ENCODE measurements around the gene SULT1A1.
"Not testable (repeated sequence)": the region's sequence is repeated elsewhere in the genome, so short reads cannot be mapped to it uniquely, and the experiment has no call there.

The SULT1A1 gene

DNA sequence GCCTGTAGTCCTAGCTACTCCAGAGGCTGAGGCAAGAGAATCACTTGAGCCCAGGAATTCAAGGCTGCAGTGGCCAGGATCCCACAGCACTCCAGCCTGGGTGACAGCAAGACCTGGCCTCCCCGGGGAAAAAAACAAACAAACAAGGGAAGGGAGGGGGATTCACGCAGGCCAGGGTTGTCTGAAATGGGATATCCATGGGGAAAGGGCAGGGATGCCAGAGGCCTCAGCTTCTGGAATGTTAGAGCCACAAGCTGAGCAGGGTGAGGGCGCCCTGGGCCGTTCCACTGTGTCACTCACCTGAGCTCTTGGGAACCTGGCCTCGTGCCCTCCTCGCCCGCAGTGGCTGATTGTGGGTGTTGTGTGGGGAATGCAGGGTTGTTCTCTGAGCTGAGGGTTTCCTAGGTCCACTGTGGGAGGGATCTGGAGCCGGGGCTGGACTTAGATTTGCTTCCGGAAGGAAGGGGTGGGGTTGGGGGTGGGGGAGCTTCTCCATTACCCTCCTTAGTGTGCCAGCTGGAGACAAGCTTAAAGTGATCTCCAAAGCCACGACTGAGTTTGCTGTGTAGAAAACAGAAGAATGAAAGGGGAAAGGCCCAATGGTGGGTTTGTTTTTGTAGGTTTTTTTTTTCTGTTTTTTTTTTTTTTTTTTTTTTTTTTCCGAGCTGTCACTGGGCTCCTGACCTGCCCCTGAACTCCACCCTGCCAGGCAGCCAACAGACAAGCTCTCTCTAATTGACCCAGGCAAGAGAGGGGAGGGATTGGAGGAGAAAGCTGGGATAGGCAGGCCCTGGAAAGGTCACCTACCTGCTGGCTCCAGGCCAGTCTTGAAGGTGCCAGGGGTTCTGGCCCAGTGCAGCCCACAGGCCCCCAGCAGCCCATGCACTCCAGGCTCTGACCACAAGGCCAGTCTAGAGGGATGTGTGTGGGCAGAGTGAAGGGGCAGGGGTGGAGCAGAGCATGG is at the start of gene SULT1A1:
TSS of gene SULT1A1 (minus strand) at position 414 of the 964 bp plus-strand sequence. CDS start 1,189 bp downstream, outside the sequence.
- no peak for DNase-seq

DNA sequence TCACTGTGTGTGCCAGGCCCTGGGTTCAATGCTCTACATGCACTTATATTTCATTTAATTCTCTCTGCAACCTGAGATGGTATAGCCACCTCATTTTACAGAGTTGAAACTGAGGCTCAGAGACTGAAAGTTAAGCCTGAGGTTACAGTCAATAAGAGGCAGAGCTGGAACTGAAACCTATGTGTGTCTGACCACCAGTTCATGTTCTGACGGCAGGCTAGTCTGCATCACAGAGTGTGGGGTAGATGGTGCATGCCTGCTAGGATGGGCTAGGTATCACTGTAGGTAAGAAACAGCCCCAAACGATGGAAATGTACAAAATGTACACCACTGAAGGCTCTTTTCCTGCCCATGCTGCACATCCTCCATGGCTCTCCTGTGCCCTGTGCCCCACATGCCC is 30.1 kb upstream of the SULT1A1 start:
- DNase-seq, result not testable (repeated sequence)

DNA sequence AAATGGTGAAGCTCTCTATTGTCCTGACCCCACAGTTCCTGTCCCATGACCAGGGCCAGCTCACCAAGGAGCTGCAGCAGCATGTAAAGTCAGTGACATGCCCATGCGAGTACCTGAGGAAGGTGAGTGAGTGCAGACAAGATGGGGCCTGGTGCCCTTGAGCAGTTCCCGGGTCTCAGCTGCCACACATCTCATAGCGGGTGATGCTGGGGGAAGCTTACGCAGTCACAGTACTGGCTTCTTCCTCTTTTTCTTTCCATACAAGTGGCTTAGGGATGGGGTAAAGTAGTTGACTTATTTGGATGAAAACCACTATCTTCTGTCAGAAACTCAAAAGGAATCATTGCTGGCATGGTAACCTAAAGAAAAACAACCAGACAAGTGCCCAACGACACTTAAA is 28.5 kb upstream of the SULT1A1 start:
- not testable (repeated sequence) for DNase-seq

DNA sequence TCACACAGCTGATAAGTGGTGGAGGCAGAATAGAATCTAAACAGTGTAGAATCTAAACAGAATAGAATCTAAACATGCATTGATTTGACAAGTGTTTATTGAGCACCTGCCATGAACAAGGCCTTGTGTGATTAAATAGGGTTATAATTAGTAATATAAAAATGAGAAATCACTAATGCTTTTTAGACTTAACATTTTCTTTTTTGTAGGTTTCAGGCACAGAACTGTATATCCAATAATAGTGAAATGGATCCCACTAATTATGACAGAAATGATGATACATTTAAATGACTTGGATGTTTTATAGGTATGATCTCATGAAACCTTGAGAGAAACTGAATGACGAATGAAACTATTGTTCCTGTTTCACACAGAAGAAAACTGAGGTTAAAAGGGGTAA is 27.9 kb upstream of the SULT1A1 start, which contains the start of gene NPIPB8:
TSS of gene NPIPB8 (plus strand) at position 301 of the 400 bp plus-strand sequence. CDS start 296 bp downstream, outside the sequence.
- not testable (repeated sequence) for DNase-seq

DNA sequence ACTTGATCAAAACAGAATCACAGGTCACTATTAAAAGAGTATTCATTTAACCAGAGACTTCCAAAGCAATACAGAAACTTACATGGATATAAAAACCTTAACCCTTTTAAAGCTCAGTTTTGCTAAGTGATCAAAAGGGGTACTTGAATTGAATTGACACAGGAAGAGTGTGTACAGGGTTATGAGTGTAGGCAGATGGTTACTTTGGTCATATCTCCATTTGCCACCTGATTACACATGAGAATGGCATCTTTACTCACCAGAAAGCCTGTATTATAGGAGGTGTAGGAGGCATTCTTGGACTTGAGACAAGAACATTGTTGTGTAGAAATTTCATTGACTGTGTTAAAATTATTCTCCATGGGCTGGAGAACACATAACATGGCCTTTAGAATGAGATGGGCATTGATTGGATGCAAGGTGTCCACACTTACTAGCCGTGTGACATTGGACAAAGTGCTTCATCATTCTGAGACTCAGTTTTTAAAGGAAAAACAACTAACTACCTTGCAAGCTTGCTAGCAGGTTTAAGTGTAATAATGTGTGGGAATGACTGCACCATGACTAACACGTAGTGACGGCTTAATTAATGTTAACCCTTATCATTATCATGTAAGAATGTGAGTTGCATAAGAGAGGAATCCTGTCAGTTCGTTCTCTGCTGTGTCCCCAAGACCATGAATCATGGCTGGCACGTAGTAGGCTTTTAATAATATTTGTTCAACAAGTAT is 26.4 kb upstream of the SULT1A1 start:
- DNase-seq, result not testable (repeated sequence)

DNA sequence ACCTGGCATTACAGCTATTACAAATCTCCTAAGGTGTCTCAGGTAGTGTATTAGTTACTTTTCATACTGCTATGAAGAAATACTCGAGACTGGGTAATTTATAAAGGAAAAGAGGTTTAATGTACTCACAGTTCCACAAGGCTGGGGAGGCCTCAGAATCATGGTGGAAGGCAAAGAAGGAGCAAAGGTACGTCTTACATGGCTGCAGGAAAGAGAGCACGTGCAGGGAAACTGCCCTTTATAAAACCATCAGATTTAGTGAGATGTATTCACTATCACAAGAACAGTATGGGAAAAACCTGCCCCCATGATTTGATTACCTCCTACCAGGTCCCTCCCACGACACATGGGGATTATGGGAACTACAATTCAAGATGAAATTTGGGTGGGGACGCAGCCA is 21.1 kb upstream of the SULT1A1 start:
- not testable (repeated sequence) for DNase-seq

DNA sequence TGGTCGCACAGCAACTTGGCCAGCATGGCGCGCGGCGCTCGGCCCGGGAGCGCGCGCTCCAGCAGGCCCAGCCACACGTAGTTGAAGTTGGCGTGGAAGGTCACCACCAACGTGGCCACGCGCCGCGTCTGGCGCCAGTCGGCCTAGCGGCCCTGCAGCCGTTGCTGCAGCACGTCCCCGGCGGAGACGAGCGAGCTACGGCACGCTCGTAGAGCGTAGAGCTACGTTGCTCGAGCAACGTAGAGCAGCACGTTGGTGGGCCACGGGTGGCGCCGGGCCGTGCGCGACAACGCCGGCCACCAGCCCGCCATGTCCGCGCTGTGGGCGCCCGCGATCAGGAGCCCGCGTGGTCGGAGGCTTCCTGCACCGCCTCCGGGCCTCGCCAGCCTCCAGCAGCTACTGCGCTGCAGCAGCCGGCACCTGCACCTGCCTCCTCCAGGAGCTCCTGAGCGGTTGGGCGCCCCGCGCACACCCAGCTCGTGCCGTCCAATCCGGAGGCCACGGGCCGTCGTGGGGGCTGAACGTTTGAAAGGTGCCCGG is 13.4 kb upstream of the SULT1A1 start:
- DNase-seq, result peak; percentile 61

DNA sequence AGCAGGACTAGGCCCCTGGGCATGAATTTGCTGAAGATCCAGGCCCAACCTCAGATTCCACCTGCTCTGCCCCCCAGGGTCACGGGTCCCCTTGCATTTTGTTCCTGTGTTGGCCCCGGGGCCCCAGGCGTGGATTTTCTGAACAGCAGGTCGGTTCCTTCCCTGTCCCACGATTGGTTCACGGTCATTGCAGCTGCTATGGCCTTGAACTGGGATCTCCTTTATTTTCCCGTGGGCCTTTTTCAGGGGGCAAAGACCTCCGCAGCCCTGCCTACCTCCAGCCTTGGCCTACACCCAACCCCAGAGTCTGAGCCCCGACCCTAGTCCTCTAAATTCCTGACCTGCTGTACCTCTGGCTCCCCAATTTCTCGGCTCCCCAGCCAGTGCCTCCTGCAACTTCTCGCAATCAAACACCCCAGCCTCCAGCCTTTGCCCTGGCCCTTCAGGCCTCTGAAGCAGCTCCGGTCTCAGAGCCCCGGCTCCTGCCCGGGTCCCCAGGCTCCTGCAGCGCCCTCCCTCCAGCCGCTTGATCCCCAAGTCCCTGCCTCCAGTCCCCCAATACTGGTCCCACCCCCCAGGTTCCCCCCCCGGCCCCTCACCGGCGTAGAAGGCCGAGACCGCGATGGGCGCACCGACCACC is 12.8 kb upstream of the SULT1A1 start:
- not testable (repeated sequence) for DNase-seq

DNA sequence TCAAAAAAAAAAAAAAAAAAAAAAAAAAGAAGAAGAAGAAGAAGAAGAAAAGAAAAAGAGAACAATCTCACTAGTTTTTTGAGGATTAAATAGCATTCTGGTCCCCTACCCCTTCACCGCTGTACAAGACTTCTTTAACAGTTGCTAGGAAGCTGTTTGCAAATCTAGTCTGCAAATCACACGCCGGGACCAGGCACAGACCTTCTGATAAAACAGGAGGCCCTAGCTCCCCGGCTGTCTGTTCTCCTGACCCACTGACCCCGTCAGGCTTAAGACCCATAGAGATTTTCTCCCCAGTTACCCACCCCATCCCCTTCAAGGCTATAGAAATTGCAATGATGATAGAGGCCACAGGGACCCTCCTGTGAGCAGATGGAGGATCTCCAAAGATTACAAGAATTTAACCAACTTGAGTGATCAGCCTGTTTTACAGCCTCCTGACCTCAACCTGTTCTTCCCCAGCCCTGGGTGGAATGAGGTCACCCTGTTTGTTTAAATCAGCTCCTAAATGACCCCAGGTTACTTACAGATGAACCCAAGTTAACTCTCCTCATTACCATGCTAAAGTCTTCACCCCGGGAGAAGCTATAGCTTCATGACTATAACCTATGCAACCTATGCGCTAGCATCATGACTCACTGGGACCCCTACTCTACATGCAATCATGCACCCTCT is 11.8 kb upstream of the SULT1A1 start:
- no peak for DNase-seq

DNA sequence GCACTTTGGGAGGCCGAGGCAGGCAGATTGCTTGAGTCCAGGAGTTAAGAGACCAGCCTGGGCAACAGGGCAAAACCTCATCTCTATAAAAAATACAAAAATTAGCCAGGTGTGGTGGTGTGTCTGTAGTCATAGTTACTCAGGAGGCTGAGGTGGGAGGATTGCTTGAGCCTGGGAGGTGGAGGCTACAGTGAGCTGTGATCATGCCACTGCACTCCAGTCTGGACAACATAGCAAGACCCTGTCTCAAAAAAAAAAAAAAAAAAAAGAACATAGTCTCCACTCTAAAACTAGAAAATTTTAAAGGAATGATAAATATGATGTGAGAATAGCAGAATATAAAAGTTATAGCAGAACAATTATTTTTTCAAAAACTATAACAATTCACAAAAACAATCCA is 10.5 kb upstream of the SULT1A1 start:
- not testable (repeated sequence) for DNase-seq

DNA sequence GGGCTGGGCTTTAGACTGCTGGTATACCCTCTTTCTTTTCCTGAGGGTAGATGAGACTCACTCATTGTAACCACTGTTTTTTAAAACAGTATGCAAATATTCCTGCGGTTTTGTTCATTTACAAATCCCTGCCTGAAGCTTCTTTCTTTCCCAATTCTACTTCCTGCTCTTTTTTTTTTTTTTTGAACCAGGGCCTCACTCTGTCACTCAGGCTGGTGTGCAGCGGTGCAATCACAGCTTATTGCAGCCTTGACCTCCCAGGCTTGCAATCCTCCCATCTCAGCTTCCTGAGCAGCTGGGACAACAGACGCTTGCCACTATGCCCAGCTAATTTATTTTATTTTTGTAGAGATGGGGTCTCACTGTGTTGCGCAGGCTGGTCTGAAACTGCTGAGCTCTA is 8.0 kb upstream of the SULT1A1 start:
- DNase-seq, result no peak

DNA sequence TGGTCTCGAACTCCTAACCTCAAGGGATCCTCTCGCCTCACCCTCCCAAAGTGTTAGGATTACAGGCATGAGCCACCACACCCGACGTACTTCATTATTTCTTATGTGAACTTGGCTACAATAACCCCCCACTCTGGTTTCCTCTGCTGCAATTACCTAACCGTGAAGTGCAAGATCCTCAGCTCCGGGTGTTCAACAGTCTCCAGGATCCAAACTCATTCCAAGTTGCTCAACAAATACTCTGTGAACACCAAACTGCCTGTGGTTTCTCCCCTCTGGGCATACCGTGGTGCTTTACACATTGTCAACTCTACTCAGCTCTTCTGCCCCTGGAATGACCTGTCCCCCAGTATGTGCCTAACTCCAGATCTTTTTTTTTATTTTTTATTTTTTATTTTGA is 6.8 kb upstream of the SULT1A1 start:
- DNase-seq, result no peak

DNA sequence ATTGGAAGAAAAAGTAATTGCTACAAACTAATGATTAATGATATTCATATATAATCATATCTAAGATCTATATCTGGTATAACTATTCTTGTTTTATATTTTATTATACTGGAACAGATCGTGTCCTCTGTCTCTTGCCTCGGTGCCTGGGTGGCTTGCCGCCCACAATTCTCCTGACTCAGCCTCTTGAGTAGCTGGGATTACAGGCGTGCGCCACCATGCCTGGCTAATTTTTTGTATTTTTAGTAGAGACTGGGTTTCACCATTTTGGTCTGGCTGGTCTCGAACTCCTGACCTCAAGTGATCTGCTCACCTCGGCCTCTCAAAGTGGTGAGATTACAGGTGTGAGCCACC is 6.4 kb upstream of the SULT1A1 start:
- DNase-seq, result not testable (repeated sequence)

DNA sequence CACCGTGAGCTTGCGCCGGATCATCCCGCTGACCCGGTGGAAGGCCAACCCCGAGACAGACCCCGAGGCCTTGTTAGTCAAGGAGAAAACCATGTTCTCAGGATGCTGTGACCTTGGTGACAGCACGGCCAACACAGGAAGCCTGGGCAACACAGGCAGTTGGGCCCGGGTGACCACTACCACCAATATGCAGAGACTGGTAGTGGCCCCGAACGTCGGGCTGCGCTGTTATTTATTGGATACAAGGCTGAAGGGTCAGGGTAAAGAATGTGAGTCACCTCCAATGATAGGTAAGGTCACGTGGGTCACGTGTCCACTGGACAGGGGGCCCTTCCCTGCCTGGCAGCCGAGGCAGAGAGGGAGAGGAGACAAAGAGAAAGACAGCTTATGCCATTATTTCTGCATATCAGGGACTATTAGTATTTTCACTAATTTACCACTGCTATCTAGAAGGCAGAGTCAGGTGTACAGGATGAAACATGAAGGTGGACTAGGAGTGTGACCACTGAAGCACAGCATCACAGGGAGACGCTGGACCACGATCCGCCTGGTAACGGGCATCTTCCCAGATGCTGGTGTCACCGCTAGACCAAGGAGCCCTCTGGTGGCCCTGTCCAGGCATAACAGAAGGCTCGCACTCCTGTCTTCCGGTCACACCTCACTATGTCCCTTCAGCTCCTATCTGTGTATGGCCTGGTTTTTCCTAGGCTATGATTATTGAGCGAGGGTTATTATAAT is 5.8 kb upstream of the SULT1A1 start:
- not testable (repeated sequence) for DNase-seq

DNA sequence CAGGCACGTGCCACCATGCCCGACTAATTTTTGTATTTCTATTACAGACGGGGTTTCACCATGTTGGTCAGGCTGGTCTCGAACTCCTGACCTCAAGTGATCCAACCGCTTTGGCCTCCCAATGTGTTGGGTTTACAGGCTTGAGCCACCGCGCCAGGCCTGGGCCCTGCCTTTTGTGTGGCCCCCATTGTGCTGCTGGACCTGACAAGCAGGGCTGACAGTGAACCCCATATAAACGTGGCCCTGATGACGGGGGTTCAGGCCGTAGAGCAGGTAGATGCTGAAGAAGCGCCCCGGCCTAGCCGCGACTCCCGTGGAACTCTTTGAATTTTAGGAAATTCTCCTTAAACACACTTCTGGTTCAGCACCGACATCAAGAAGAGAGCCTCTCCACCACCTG is 4.7 kb upstream of the SULT1A1 start:
- not testable (repeated sequence) for DNase-seq

DNA sequence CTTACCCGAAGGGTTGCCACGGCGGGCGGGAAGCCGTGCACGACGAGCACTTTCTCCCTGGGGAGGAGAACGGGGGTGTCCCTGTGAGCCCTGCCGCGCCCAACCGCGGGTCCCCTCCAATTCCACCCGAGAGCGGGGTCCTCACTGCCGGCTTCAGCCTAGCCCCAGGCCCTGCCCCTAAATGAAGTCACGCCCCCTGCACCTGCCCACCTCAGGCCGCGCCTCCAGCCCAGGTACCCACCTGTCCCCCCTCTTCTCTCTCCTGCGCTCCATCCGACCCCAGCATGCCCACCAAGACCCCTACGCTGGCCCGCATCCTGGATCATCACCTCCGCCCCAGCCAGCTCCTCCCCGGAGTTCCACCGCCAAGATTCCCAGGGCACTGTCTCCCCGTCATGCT is 4.1 kb upstream of the SULT1A1 start:
- DNase-seq, result not testable (repeated sequence)

DNA sequence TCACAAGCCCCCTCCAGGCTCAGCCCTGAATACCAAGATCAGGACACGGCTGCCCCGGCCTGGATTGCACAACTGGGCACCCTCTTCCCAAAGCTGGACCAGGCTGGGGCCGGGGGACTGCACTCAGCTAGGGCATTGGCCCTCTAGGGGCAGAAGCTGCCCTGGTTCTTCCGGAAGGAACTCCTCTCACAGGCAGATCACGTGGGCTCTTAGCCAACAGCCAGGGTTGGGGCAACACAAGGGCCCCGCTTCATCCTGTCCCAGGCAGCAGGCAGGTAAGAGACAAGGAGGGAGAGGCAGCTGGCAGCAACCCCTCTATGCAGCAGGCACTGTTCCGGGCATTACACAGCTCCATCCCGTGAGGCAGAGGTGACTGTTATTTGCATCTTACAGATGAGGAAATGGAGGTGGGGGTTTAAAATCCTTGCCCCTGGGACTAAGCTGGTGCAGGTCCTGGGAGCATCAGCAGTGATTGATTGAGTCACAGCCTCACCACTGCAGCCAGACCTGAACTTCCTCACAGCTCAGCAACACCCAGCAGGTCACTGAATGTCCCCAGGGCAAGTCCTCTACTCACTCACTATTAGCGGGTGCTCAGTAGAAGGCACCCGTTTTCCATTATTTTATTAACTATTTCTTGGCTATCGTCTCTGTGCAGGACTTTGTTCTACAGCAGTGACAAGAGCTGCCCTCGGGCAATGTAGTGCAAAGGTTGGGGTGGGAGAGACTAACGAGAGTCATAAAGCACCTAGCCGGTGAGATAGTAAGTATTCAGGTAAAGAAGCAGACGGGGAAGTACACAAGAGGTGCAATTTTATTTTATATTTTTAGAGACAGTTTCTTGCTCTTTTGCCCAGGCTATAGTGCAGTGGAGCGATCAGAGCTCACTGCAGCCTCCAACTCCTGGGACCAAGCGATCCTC is 2.8 kb upstream of the SULT1A1 start:
- not testable (repeated sequence) for DNase-seq

DNA sequence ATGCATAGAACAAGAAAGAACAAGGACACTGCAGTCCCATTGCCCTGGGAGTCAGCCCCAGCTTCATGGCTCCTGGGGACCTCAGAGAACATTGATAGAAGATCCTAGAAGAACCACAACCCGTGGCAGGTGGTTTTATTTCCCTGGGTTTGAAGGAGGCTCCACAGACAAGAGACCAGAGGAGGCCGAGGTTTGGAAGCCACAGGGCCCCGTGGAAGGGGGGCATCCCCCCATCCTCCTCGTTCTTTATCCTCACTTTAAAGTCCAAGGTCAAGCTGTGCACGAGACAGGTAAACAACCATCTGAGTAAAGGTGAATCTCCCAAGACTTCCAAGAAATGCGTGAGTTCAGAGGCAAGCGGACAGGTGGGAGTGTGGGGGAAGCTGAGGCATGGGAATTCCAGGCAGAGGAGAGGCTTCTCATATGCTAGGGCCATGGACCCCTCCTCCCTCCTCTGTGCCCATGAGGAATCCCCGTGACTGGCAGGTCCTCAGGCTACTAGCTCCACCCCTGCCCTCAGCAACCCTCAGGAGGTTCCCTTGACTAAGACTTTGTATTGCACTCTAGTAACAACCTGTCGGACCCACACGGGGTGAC is 849 bp upstream of the SULT1A1 start:
- DNase-seq, result no peak

DNA sequence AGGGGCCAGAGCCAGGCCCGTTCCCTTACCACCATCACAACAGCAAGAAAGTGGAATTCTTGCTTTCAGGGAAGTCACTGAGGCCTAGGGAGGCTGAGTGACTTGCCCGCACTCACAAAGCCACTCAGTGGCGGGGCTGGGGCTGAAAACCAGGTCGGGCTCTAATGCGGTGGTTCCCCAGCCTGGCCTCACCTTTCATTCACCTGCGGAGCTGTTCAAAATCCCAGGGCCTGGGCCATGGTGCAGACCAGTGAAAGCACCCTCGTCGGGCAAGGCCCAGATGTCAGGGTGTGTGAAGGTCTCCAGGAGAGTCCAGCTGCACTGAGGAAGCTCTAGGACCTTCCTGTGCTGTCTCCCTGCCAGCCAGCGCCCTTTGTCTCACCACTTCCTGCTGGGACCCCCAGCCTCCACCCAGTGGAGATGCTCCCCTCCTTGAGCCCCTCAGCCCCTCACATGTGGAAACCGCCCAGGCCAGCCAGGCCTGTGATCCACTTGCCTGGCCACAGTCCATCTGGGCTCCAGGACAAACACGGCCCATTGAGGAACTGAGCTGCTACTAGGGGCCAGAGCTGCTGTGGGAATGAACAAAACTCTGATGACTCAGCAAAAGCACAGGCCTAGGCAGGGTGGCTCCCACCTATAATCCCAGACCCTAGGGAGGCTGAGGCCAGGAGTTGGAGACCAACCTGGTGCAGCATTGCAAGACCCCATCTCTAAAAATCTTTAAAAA is 812 bp downstream of the SULT1A1 start:
- not testable (repeated sequence) for DNase-seq
